Esophagus muscularis mucosa (tissue), 4 donors: Measurements from ENCODE around the gene BBS2.

Experiments used
- EP300 ChIP-seq: sonication (generic); formaldehyde crosslinking; IDR thresholded peaks from one replicate; pipeline ENCODE4 v1.6.1; 2017; ENCODE audit warnings: antibody characterized with exemption
- POLR2A ChIP-seq: fragments of 450-650 bp; IDR thresholded peaks from one replicate; pipeline ENCODE4 v1.6.1; 2017; ENCODE audit warnings: antibody characterized with exemption, moderate library complexity, mild to moderate bottlenecking, low read depth
- POLR2AphosphoS5 ChIP-seq, 2 donors: sonication (generic); formaldehyde crosslinking; IDR thresholded peaks; one replicate each; pipeline ENCODE4 v1.6.1; 2017; ENCODE audit warnings: antibody characterized with exemption in 2 of 2
- TF ChIP-seq, protein P1 (sequence below), 3 experiments: fragments of 200-600 bp in 2 of 3; fragments of 450-650 bp in 1 of 3; sonication (generic) in 2 of 3; IDR thresholded peaks; one replicate each; pipeline ENCODE4 v1.5.1; 2017 to 2019; ENCODE audit warnings: antibody characterized with exemption in 3 of 3, mild to moderate bottlenecking in 2 of 3, moderate library complexity in 1 of 3

DNA sequence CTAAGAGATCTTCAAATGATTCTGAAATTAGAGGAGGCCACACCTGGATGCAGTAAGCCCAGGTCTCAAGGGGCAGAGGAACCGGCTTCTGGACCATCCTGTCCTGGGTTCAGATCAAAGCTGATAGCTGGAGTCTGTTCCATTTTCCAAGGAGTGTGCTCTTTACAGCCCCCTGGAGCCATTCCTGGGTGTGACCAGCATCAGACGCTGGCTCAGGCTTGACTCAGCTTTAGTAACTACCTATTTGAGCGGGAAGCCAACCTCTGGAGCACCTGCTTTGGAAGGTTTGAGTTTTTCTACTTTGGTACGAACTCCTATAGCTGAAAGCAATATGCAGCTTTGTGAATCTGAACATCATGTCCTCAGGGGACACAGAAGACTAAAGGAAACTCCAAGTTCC lies 12.9 kb upstream of the BBS2 start:
- TF ChIP-seq, protein P1, sequence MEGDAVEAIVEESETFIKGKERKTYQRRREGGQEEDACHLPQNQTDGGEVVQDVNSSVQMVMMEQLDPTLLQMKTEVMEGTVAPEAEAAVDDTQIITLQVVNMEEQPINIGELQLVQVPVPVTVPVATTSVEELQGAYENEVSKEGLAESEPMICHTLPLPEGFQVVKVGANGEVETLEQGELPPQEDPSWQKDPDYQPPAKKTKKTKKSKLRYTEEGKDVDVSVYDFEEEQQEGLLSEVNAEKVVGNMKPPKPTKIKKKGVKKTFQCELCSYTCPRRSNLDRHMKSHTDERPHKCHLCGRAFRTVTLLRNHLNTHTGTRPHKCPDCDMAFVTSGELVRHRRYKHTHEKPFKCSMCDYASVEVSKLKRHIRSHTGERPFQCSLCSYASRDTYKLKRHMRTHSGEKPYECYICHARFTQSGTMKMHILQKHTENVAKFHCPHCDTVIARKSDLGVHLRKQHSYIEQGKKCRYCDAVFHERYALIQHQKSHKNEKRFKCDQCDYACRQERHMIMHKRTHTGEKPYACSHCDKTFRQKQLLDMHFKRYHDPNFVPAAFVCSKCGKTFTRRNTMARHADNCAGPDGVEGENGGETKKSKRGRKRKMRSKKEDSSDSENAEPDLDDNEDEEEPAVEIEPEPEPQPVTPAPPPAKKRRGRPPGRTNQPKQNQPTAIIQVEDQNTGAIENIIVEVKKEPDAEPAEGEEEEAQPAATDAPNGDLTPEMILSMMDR (IDR thresholded peaks at IDR 0.05): no peak
- no peak for TF ChIP-seq POLR2A
- no peak for TF ChIP-seq POLR2AphosphoS5 (IDR thresholded peaks at IDR 0.05)
- no peak for TF ChIP-seq EP300
